Measurements from ENCODE around the gene MAF.

MAF gene

GRCh38 chr16:79592186-79592585 is 8.4 kb downstream of the MAF start:
- DNase-seq (ENCODE audit: low read depth in 1 of 2, low spot score in 1 of 2), result no peak

GRCh38 chr16:79589601-79590102 is 10.9 kb downstream of the MAF start:
- DNase-seq (ENCODE audit: low read depth in 1 of 2, low spot score in 1 of 2), result no peak

GRCh38 chr16:79587897-79588296 is 12.6 kb downstream of the MAF start:
- DNase-seq (ENCODE audit: low read depth in 1 of 2, low spot score in 1 of 2), result no peak

GRCh38 chr16:79587296-79587695 is 13.2 kb downstream of the MAF start:
- no peak for DNase-seq (ENCODE audit: low read depth in 1 of 2, low spot score in 1 of 2)

- no peak for DNase-seq (ENCODE audit: low read depth in 1 of 2, low spot score in 1 of 2)
Measured at GRCh38 chr16:79582789-79583188, 17.7 kb downstream of the MAF start.

GRCh38 chr16:79580453-79581191 is 19.9 kb downstream of the MAF start:
- DNase-seq (ENCODE audit: low read depth in 1 of 2, low spot score in 1 of 2), result no peak

- no peak for DNase-seq (ENCODE audit: low read depth in 1 of 2, low spot score in 1 of 2)
Measured at GRCh38 chr16:79576602-79577001, 23.9 kb downstream of the MAF start.

GRCh38 chr16:79573884-79574283 is 26.7 kb downstream of the MAF start:
- DNase-seq (ENCODE audit: low read depth in 1 of 2, low spot score in 1 of 2), result no peak

GRCh38 chr16:79573071-79573470 is 27.5 kb downstream of the MAF start:
- DNase-seq (ENCODE audit: low read depth in 1 of 2, low spot score in 1 of 2), result no peak

- no peak for DNase-seq (ENCODE audit: low read depth in 1 of 2, low spot score in 1 of 2)
Measured at GRCh38 chr16:79571903-79572535, 28.5 kb downstream of the MAF start.

- DNase-seq (ENCODE audit: low read depth in 1 of 2, low spot score in 1 of 2), result no peak
Measured at GRCh38 chr16:79571065-79571902, 29.3 kb downstream of the MAF start.

GRCh38 chr16:79564671-79565107 is 35.8 kb downstream of the MAF start:
- DNase-seq (ENCODE audit: low read depth in 1 of 2, low spot score in 1 of 2), result no peak

GRCh38 chr16:79563921-79564320 is 36.6 kb downstream of the MAF start:
- no peak for DNase-seq (ENCODE audit: low read depth in 1 of 2, low spot score in 1 of 2)

GRCh38 chr16:79562166-79562823 is 38.2 kb downstream of the MAF start:
- no peak for DNase-seq (ENCODE audit: low read depth in 1 of 2, low spot score in 1 of 2)

GRCh38 chr16:79561729-79562128 is 38.8 kb downstream of the MAF start:
- no peak for DNase-seq (ENCODE audit: low read depth in 1 of 2, low spot score in 1 of 2)

GRCh38 chr16:79560923-79561322 is 39.6 kb downstream of the MAF start:
- DNase-seq (ENCODE audit: low read depth in 1 of 2, low spot score in 1 of 2), result no peak

- DNase-seq (ENCODE audit: low read depth in 1 of 2, low spot score in 1 of 2), result no peak
Measured at GRCh38 chr16:79560318-79560717, 40.2 kb downstream of the MAF start.

GRCh38 chr16:79559532-79559931 is 41.0 kb downstream of the MAF start:
- DNase-seq (ENCODE audit: low read depth in 1 of 2, low spot score in 1 of 2), result no peak

- no peak for DNase-seq (ENCODE audit: low read depth in 1 of 2, low spot score in 1 of 2)
Measured at GRCh38 chr16:79557421-79557820, 43.1 kb downstream of the MAF start.

- DNase-seq (ENCODE audit: low read depth in 1 of 2, low spot score in 1 of 2), result no peak
Measured at GRCh38 chr16:79554912-79555311, 45.6 kb downstream of the MAF start.

- no peak for DNase-seq (ENCODE audit: low read depth in 1 of 2, low spot score in 1 of 2)
Measured at GRCh38 chr16:79550373-79550772, 50.2 kb downstream of the MAF start.

Measured in activated CD4-positive, alpha-beta T cell treated with anti-CD3 and anti-CD28 coated beads, Interleukin-2, amount 50 U/mL, for 24 hours (primary cell).